Effector memory CD4-positive, alpha-beta T cell (primary cell): ENCODE measurements around the gene RARS2.

Experiments
- DNase-seq, 3 donors: peaks; one replicate each; pipeline ENCODE4 v3.0.0-alpha.2; 2020
- H3K27ac ChIP-seq: 2 replicates; pipeline ENCODE4 v1.7.0; 2013; ENCODE audit warnings: mild to moderate bottlenecking, low read length, moderate library complexity; ENCODE audit not compliant: insufficient read depth, poor library complexity, severe bottlenecking
- H3K27me3 ChIP-seq: replicated peaks from 2 replicates; pipeline ENCODE4 v1.7.0; 2013; ENCODE audit warnings: mild to moderate bottlenecking, low read length; ENCODE audit not compliant: insufficient read depth, control insufficient read depth, poor library complexity, severe bottlenecking
- H3K36me3 ChIP-seq: 2 replicates; pipeline ENCODE4 v1.7.0; 2013; ENCODE audit warnings: mild to moderate bottlenecking, low read length, moderate library complexity; ENCODE audit not compliant: control insufficient read depth, insufficient read depth
- H3K4me1 ChIP-seq: 2 replicates; pipeline ENCODE4 v1.7.0; 2013; ENCODE audit warnings: low read length, mild to moderate bottlenecking; ENCODE audit not compliant: control insufficient read depth, insufficient read depth, poor library complexity, severe bottlenecking
- H3K4me3 ChIP-seq: 2 replicates; pipeline ENCODE4 v1.7.0; 2013; ENCODE audit warnings: low read length, low read depth, mild to moderate bottlenecking; ENCODE audit not compliant: insufficient read depth, poor library complexity, severe bottlenecking
- H3K9me3 ChIP-seq: 2 replicates; pipeline ENCODE4 v1.7.0; 2013; ENCODE audit warnings: mild to moderate bottlenecking, low read length, moderate library complexity; ENCODE audit not compliant: control insufficient read depth

The RARS2 gene

GRCh38 chr6:87575423-87575822 lies 14.4 kb downstream of the RARS2 start:
- Histone ChIP-seq H3K4me1 (peaks cover 20% of the 10 kb centered on the region), H3K36me3 (no peaks in the 10 kb centered on the region), H3K27ac (no peak overlapping the region), H3K4me3 (no peak overlapping the region), H3K9me3 (no peaks in the 10 kb centered on the region), H3K27me3 (no peaks in the 10 kb centered on the region)
- DNase-seq: no peak

GRCh38 chr6:87574237-87574804 lies 15.5 kb downstream of the RARS2 start:
- H3K9me3 ChIP-seq: no peaks in the 10 kb centered on the region
- no peaks in the 10 kb centered on the region for H3K27me3 ChIP-seq
- no peak overlapping the region for H3K27ac ChIP-seq
- no peak overlapping the region for H3K4me3 ChIP-seq
- DNase-seq: no peak
- H3K36me3 ChIP-seq: no peaks in the 10 kb centered on the region
- H3K4me1 ChIP-seq: peaks cover 20% of the 10 kb centered on the region

- Histone ChIP-seq H3K27ac (no peak overlapping the region), H3K27me3 (no peaks in the 10 kb centered on the region), H3K9me3 (no peaks in the 10 kb centered on the region), H3K36me3 (peaks cover 5% of the 10 kb centered on the region), H3K4me1 (peaks cover 20% of the 10 kb centered on the region), H3K4me3 (no peak overlapping the region)
- DNase-seq: no peak
These were observed 16.3 kb downstream of the RARS2 start for GRCh38 chr6:87573307-87574024.

- DNase-seq: no peak
- peaks cover 5% of the 10 kb centered on the region for H3K36me3 ChIP-seq
- H3K27me3 ChIP-seq: no peaks in the 10 kb centered on the region
- H3K4me1 ChIP-seq: peaks cover 20% of the 10 kb centered on the region
- no peak overlapping the region for H3K27ac ChIP-seq
- no peak overlapping the region for H3K4me3 ChIP-seq
- H3K9me3 ChIP-seq: no peaks in the 10 kb centered on the region
These were observed 16.9 kb downstream of the RARS2 start for GRCh38 chr6:87572883-87573282.

GRCh38 chr6:87572021-87572420 lies 17.8 kb downstream of the RARS2 start:
- peaks cover 5% of the 10 kb centered on the region for H3K36me3 ChIP-seq
- H3K27ac ChIP-seq: no peak overlapping the region
- no peaks in the 10 kb centered on the region for H3K27me3 ChIP-seq
- peaks cover 20% of the 10 kb centered on the region for H3K4me1 ChIP-seq
- no peak for DNase-seq
- H3K9me3 ChIP-seq: no peaks in the 10 kb centered on the region
- no peak overlapping the region for H3K4me3 ChIP-seq

GRCh38 chr6:87561017-87561416 lies 28.8 kb downstream of the RARS2 start:
- Histone ChIP-seq H3K27ac (no peak overlapping the region), H3K36me3 (peaks cover 24% of the 10 kb centered on the region), H3K9me3 (no peaks in the 10 kb centered on the region), H3K4me3 (no peak overlapping the region), H3K4me1 (no peaks in the 10 kb centered on the region), H3K27me3 (no peaks in the 10 kb centered on the region)
- no peak for DNase-seq

- Histone ChIP-seq H3K4me1 (no peaks in the 10 kb centered on the region), H3K9me3 (no peaks in the 10 kb centered on the region), H3K4me3 (no peak overlapping the region), H3K27ac (no peak overlapping the region), H3K36me3 (peaks cover 34% of the 10 kb centered on the region), H3K27me3 (no peaks in the 10 kb centered on the region)
- no peak for DNase-seq
These were observed 31.3 kb downstream of the RARS2 start for GRCh38 chr6:87558446-87558845.

- Histone ChIP-seq H3K4me3 (no peak overlapping the region), H3K27ac (no peak overlapping the region), H3K4me1 (no peaks in the 10 kb centered on the region), H3K9me3 (no peaks in the 10 kb centered on the region), H3K27me3 (no peaks in the 10 kb centered on the region), H3K36me3 (peaks cover 28% of the 10 kb centered on the region)
- no peak for DNase-seq
These were observed 34.3 kb downstream of the RARS2 start for GRCh38 chr6:87555506-87555905.

GRCh38 chr6:87553159-87553765 lies 36.5 kb downstream of the RARS2 start:
- Histone ChIP-seq H3K4me3 (no peak overlapping the region), H3K27ac (no peak overlapping the region), H3K9me3 (no peaks in the 10 kb centered on the region), H3K36me3 (peaks cover 34% of the 10 kb centered on the region), H3K27me3 (no peaks in the 10 kb centered on the region), H3K4me1 (no peaks in the 10 kb centered on the region)
- no peak for DNase-seq

- peaks cover 36% of the 10 kb centered on the region for H3K36me3 ChIP-seq
- no peaks in the 10 kb centered on the region for H3K9me3 ChIP-seq
- H3K4me3 ChIP-seq: no peak overlapping the region
- no peaks in the 10 kb centered on the region for H3K27me3 ChIP-seq
- H3K4me1 ChIP-seq: no peaks in the 10 kb centered on the region
- DNase-seq: no peak
- no peak overlapping the region for H3K27ac ChIP-seq
These were observed 38.0 kb downstream of the RARS2 start for GRCh38 chr6:87551799-87552198.
